Right kidney (tissue), 1 donor: Measurements from ENCODE around the gene CYB5RL.
"Not testable (repeated sequence)": the region's sequence is repeated elsewhere in the genome, so short reads cannot be mapped to it uniquely, and the experiment has no call there.

Experiments used
- DNase-seq: peaks from one replicate; pipeline ENCODE4 v3.0.0-alpha.2; 2016

CYB5RL gene

GRCh38 chr1:54225986-54226559, 26.2 kb upstream of the CYB5RL start:
- no peak for DNase-seq

- no peak for DNase-seq
Observed at GRCh38 chr1:54225378-54225777, 25.5 kb upstream of the CYB5RL start.

DNA sequence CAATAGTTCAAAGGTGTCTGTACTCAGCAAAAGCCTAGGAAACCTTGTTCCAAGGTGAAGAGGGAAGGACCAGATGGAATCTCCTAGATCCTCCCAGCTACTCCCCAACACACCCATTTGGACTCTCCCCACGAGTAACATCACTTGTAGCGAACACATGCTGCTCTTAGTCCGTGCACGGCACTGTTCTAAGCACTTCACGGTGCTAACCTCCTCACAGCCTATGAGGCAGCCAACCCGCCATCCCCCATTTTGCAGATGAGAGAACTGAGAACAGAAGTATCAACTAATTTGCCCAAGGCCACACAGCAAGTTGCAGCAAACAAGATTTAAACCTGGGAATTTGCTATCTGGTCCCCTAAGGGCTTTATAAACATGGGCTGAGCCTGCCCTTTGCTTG, 24.4 kb upstream of the CYB5RL start:
- no peak for DNase-seq

GRCh38 chr1:54223441-54224202, 23.8 kb upstream of the CYB5RL start:
- no peak for DNase-seq

- no peak for DNase-seq
Observed at GRCh38 chr1:54222711-54223110, 22.9 kb upstream of the CYB5RL start.

DNA sequence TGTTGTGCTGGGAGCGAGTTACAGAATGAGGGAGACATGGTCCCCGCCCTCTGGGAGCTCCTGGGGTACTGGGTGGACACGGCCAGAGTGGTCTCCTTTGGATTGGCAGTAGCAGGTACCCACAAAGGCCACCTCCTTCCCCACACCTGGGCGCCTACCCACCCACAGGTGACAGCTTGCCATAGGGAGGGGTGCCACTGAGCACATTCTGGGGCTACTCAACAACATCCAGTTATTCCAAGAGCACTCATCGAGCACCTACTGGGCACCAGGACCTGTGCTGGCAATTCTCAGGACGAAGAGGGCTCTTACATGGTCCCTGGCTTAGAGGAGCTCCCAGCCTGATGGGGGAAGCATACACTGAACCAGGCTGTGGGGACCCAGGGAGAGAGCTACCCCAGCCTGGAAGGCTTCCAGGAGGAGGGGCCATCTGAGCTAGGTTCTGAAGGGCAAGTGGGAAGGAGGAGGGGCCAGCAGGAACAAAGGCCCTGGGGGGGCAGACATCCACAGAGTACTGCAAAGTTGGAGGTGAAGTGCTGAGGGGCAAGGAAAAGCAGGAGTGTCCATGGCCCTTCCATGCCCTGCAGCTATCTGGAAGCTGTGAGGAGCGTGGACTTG, 22.1 kb upstream of the CYB5RL start:
- DNase-seq = no peak

GRCh38 chr1:54221113-54221834, 21.4 kb upstream of the CYB5RL start:
- DNase-seq = no peak

GRCh38 chr1:54220004-54220811, 20.4 kb upstream of the CYB5RL start:
- DNase-seq = no peak

GRCh38 chr1:54219688-54220003, 19.8 kb upstream of the CYB5RL start:
- no peak for DNase-seq

GRCh38 chr1:54218883-54219687, 19.3 kb upstream of the CYB5RL start:
- no peak for DNase-seq

DNA sequence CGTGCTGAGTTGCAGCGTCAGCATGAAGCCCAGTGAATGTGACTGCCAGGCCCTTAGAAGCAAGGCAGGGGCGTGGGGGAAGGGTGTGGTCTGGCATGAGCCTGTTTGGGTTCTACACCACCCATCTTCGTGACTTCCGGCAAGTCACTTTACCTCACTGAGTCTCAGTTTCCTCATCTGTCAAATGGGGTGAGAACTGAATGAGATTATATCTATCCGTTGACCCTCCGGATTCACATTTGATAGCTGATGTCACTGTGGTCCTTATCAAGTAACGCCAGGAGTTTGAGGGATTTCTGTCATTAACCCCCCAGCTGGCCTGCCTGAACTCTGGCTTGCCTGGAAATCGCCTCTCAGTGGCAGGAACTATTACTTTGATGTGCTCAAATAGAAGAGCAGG, 15.7 kb upstream of the CYB5RL start:
- DNase-seq = no peak

DNA sequence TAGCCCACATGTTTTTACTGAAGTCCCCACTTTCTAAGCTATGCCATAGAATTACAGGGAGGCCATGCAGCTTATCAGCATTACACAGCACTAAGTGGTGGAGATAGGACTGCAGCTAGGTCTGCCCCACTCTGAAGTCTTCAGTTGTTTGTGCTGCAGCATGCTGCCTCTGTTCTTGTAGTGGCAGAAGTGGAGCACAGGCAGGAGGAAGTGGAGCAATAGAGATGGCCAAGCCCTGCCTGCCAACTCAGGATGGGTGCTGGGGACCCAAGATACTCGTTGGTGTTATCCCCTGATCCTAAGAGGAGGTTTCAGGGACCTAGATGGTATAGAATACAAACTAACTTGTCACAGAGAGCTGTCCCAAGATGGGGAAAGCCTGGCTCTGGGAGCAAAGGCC, 13.0 kb upstream of the CYB5RL start:
- DNase-seq = no peak

DNA sequence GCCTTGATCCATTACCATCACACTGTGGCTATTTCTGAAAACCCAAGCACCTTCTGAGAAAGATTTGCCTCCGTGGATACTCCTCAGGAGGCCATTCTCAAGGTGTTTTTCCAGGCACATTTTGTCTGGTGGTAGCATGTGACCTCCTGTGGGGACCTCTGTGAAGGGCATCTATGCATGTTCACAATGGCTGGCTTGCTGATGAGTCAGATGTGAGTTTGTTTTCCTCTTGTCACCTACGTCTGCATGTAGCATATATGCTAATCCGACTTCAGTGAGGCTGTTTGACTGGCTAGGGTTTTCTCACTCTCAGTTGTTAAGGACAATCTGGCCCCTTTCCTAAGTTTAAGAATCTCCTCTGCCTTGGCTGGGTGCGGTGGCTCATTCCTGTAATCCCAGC, 8.1 kb upstream of the CYB5RL start:
- not testable (repeated sequence) for DNase-seq

GRCh38 chr1:54207287-54207686, 7.5 kb upstream of the CYB5RL start:
- DNase-seq = no peak

GRCh38 chr1:54204199-54204598, 4.4 kb upstream of the CYB5RL start:
- no peak for DNase-seq

DNA sequence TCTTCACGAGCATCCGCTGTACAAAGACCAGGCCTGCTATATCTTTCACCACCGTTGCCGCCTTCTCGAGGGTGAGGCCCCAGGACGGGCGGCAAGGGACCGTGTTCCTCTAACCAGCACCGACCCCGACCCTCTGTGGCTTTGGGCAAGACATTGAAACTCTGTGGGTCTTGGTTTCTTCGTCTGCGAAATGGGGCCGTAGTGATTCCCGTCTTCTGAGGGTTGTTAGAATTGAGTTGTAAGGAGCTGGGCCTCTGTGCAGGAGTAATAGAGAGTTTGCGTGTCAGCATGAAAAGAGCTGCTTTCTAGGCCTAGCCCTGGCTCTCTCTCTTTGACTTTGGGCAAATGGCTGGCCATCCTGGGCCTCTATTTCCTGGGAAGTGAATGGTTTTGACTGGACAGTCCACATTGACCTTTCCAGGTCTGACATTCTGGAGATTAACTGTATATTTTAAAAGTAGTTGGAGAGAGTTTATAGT, 728 bp upstream of the CYB5RL start:
- no peak for DNase-seq

DNA sequence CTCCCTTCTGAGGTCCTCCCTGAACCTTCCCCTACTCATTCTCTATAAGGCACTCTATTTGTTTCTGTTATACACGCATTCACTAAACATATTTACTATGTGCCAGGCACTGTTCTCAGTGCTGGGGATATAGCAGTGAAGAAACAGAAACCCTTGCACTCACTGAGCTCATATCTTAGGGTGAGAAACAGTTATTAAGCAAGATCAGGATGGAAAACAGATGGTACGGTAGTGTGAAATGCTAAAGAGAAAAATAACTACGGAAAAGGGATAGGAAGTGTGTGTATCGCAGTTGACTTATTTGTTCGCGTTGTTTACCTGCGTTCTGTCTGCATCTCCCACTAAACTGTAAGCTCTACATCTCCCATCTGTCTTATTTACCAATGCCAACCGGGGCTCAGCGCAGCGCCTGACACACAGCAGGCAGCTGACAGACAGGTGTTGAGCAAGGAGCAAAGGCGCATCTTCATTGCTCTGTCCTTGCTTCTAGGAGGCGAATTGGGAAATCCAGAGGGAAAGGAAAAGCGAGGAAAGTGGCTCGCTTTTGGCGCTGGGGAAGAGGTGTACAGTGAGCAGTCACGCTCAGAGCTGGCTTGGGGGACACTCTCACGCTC, 572 bp downstream of the CYB5RL start:
- no peak for DNase-seq

- no peak for DNase-seq
Observed at GRCh38 chr1:54193453-54193852, 6.4 kb downstream of the CYB5RL start.

- DNase-seq = no peak
Observed at GRCh38 chr1:54191525-54191924, 8.3 kb downstream of the CYB5RL start.

GRCh38 chr1:54190526-54190925, 9.3 kb downstream of the CYB5RL start:
- no peak for DNase-seq

DNA sequence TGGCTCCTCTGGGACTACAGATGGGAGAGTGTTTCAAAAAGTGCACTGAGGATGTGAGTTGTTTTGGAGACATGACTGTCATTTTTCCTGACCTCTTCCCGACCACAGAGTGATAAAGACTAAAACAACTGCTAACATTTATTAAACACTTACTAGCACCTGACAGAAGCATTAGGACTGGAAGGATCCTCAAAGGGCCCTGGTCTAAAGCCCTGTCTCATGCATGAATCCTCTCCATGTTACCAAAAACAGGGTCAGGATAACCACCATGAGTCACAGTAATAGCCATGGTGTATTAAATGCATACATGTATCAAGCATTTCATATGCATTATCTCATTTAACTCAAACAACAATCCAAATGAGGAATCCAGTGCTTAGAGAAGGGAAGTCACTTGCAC, 11.5 kb downstream of the CYB5RL start:
- DNase-seq = no peak
